GM19193 (cell line): ENCODE results near the gene ANKS1A.

ENCODE experiments used
- POLR2A ChIP-seq: IDR thresholded peaks from 4 replicates; pipeline ENCODE4 v1.6.1; 2011; ENCODE audit not compliant: insufficient read depth, insufficient read length; ENCODE audit errors: extremely low read depth

ANKS1A gene

GRCh38 chr6:35061651-35062410 lies 172.8 kb downstream of the ANKS1A start:
- no peak for TF ChIP-seq POLR2A

- TF ChIP-seq POLR2A: no peak
Observed at GRCh38 chr6:35062676-35063574, 173.9 kb downstream of the ANKS1A start.

- TF ChIP-seq POLR2A: no peak
Observed at GRCh38 chr6:35063701-35064280, 174.7 kb downstream of the ANKS1A start.

GRCh38 chr6:35064290-35064689 lies 175.2 kb downstream of the ANKS1A start:
- no peak for TF ChIP-seq POLR2A

- no peak for TF ChIP-seq POLR2A
Observed at GRCh38 chr6:35064757-35065440, 175.8 kb downstream of the ANKS1A start.

- no peak for TF ChIP-seq POLR2A
Observed at GRCh38 chr6:35065441-35065800, 176.4 kb downstream of the ANKS1A start.

GRCh38 chr6:35065870-35066269 lies 176.8 kb downstream of the ANKS1A start:
- no peak for TF ChIP-seq POLR2A

- no peak for TF ChIP-seq POLR2A
Observed at GRCh38 chr6:35067234-35067633, 178.2 kb downstream of the ANKS1A start.

- no peak for TF ChIP-seq POLR2A
Observed at GRCh38 chr6:35068206-35068605, 179.2 kb downstream of the ANKS1A start.

- no peak for TF ChIP-seq POLR2A
Observed at GRCh38 chr6:35068644-35069043, 179.6 kb downstream of the ANKS1A start.

GRCh38 chr6:35069262-35069661 lies 180.2 kb downstream of the ANKS1A start:
- TF ChIP-seq POLR2A: no peak

GRCh38 chr6:35070111-35070510 lies 181.1 kb downstream of the ANKS1A start:
- no peak for TF ChIP-seq POLR2A

- TF ChIP-seq POLR2A: no peak
Observed at GRCh38 chr6:35071347-35071994, 182.4 kb downstream of the ANKS1A start.

GRCh38 chr6:35072051-35072697 lies 183.1 kb downstream of the ANKS1A start:
- TF ChIP-seq POLR2A: no peak

- TF ChIP-seq POLR2A: no peak
Observed at GRCh38 chr6:35072698-35073055, 183.6 kb downstream of the ANKS1A start.

GRCh38 chr6:35073211-35073610 lies 184.2 kb downstream of the ANKS1A start:
- no peak for TF ChIP-seq POLR2A
